ENCODE data around the gene MAGI2.
"Not testable (repeated sequence)": the region's sequence is repeated elsewhere in the genome, so short reads cannot be mapped to it uniquely, and the experiment has no call there.

MAGI2 gene

GRCh38 chr7:78350391-78350790 lies 1103.1 kb downstream of the MAGI2 start:
- Mint-ChIP-seq H3K4me1 (ENCODE audit: low read depth) (no peaks in the 10 kb centered on the region), H3K9me3 (no peaks in the 10 kb centered on the region), H3K36me3 (ENCODE audit: low read depth) (no peaks in the 10 kb centered on the region), H3K27me3 (no peaks in the 10 kb centered on the region), H3K4me3 (no peak overlapping the region), H3K27ac (no peak overlapping the region)
- DNase-seq = no peak

- no peaks in the 10 kb centered on the region for H3K36me3 Mint-ChIP-seq (ENCODE audit: low read depth)
- H3K9me3 Mint-ChIP-seq = no peaks in the 10 kb centered on the region
- no peaks in the 10 kb centered on the region for H3K4me1 Mint-ChIP-seq (ENCODE audit: low read depth)
- DNase-seq = no peak
- no peak overlapping the region for H3K4me3 Mint-ChIP-seq
- H3K27me3 Mint-ChIP-seq = no peaks in the 10 kb centered on the region
- no peak overlapping the region for H3K27ac Mint-ChIP-seq
These were observed 1106.6 kb downstream of the MAGI2 start for GRCh38 chr7:78346827-78347226.

GRCh38 chr7:78345979-78346378 lies 1107.5 kb downstream of the MAGI2 start:
- Mint-ChIP-seq H3K36me3 (ENCODE audit: low read depth) (no peaks in the 10 kb centered on the region), H3K27me3 (no peaks in the 10 kb centered on the region), H3K4me3 (no peak overlapping the region), H3K9me3 (no peaks in the 10 kb centered on the region), H3K27ac (no peak overlapping the region), H3K4me1 (ENCODE audit: low read depth) (no peaks in the 10 kb centered on the region)
- DNase-seq = no peak

- no peak overlapping the region for H3K27ac Mint-ChIP-seq
- no peaks in the 10 kb centered on the region for H3K27me3 Mint-ChIP-seq
- no peaks in the 10 kb centered on the region for H3K4me1 Mint-ChIP-seq (ENCODE audit: low read depth)
- no peak overlapping the region for H3K4me3 Mint-ChIP-seq
- no peaks in the 10 kb centered on the region for H3K36me3 Mint-ChIP-seq (ENCODE audit: low read depth)
- no peaks in the 10 kb centered on the region for H3K9me3 Mint-ChIP-seq
- no peak for DNase-seq
These were observed 1108.1 kb downstream of the MAGI2 start for GRCh38 chr7:78345293-78345911.

GRCh38 chr7:78334426-78334825 lies 1119.0 kb downstream of the MAGI2 start:
- Mint-ChIP-seq H3K27ac (no peak overlapping the region), H3K4me1 (ENCODE audit: low read depth) (no peaks in the 10 kb centered on the region), H3K36me3 (ENCODE audit: low read depth) (no peaks in the 10 kb centered on the region), H3K9me3 (no peaks in the 10 kb centered on the region), H3K27me3 (peaks cover 3% of the 10 kb centered on the region), H3K4me3 (no peak overlapping the region)
- DNase-seq = no peak

- H3K9me3 Mint-ChIP-seq = no peaks in the 10 kb centered on the region
- H3K27ac Mint-ChIP-seq = no peak overlapping the region
- H3K36me3 Mint-ChIP-seq (ENCODE audit: low read depth) = no peaks in the 10 kb centered on the region
- H3K4me3 Mint-ChIP-seq = no peak overlapping the region
- H3K27me3 Mint-ChIP-seq = peaks cover under 1% of the 10 kb centered on the region
- no peaks in the 10 kb centered on the region for H3K4me1 Mint-ChIP-seq (ENCODE audit: low read depth)
- no peak for DNase-seq
These were observed 1119.7 kb downstream of the MAGI2 start for GRCh38 chr7:78333530-78334425.

- Mint-ChIP-seq H3K9me3 (no peaks in the 10 kb centered on the region), H3K27me3 (no peaks in the 10 kb centered on the region), H3K27ac (no peak overlapping the region), H3K36me3 (ENCODE audit: low read depth) (no peaks in the 10 kb centered on the region), H3K4me3 (no peak overlapping the region), H3K4me1 (ENCODE audit: low read depth) (no peaks in the 10 kb centered on the region)
- DNase-seq = no peak
These were observed 1124.3 kb downstream of the MAGI2 start for GRCh38 chr7:78329001-78329655.

GRCh38 chr7:78327718-78328117 lies 1125.7 kb downstream of the MAGI2 start:
- Mint-ChIP-seq H3K4me1 (ENCODE audit: low read depth) (no peaks in the 10 kb centered on the region), H3K9me3 (no peaks in the 10 kb centered on the region), H3K4me3 (no peak overlapping the region), H3K36me3 (ENCODE audit: low read depth) (no peaks in the 10 kb centered on the region), H3K27me3 (no peaks in the 10 kb centered on the region), H3K27ac (no peak overlapping the region)
- no peak for DNase-seq

GRCh38 chr7:78326876-78327275 lies 1126.6 kb downstream of the MAGI2 start:
- Mint-ChIP-seq H3K36me3 (ENCODE audit: low read depth) (no peaks in the 10 kb centered on the region), H3K4me1 (ENCODE audit: low read depth) (no peaks in the 10 kb centered on the region), H3K9me3 (no peaks in the 10 kb centered on the region), H3K4me3 (no peak overlapping the region), H3K27me3 (no peaks in the 10 kb centered on the region), H3K27ac (no peak overlapping the region)
- DNase-seq = no peak

GRCh38 chr7:78326189-78326588 lies 1127.3 kb downstream of the MAGI2 start:
- no peaks in the 10 kb centered on the region for H3K36me3 Mint-ChIP-seq (ENCODE audit: low read depth)
- no peak overlapping the region for H3K27ac Mint-ChIP-seq
- no peaks in the 10 kb centered on the region for H3K4me1 Mint-ChIP-seq (ENCODE audit: low read depth)
- no peak for DNase-seq
- H3K27me3 Mint-ChIP-seq = no peaks in the 10 kb centered on the region
- H3K4me3 Mint-ChIP-seq = no peak overlapping the region
- H3K9me3 Mint-ChIP-seq = no peaks in the 10 kb centered on the region

GRCh38 chr7:78323118-78323517 lies 1130.3 kb downstream of the MAGI2 start:
- no peak overlapping the region for H3K4me3 Mint-ChIP-seq
- no peaks in the 10 kb centered on the region for H3K27me3 Mint-ChIP-seq

GRCh38 chr7:78322231-78322630 lies 1131.2 kb downstream of the MAGI2 start:
- not testable (repeated sequence) for H3K9me3 Mint-ChIP-seq; H3K27ac Mint-ChIP-seq; H3K27me3 Mint-ChIP-seq; H3K4me1 Mint-ChIP-seq (ENCODE audit: low read depth); DNase-seq; H3K4me3 Mint-ChIP-seq; H3K36me3 Mint-ChIP-seq (ENCODE audit: low read depth)

More at GRCh38 chr7:78323118-78323517, 1130.3 kb downstream of the MAGI2 start:
- no peaks in the 10 kb centered on the region for H3K36me3 Mint-ChIP-seq (ENCODE audit: low read depth)
- no peaks in the 10 kb centered on the region for H3K4me1 Mint-ChIP-seq (ENCODE audit: low read depth)
- no peak for DNase-seq
- no peaks in the 10 kb centered on the region for H3K9me3 Mint-ChIP-seq
- H3K27ac Mint-ChIP-seq = no peak overlapping the region

GRCh38 chr7:78317371-78317770 lies 1136.1 kb downstream of the MAGI2 start:
- no peak for DNase-seq
- H3K27me3 Mint-ChIP-seq = no peaks in the 10 kb centered on the region
- no peaks in the 10 kb centered on the region for H3K4me1 Mint-ChIP-seq (ENCODE audit: low read depth)
- H3K4me3 Mint-ChIP-seq = no peak overlapping the region
- no peaks in the 10 kb centered on the region for H3K36me3 Mint-ChIP-seq (ENCODE audit: low read depth)
- H3K9me3 Mint-ChIP-seq = no peaks in the 10 kb centered on the region
- H3K27ac Mint-ChIP-seq = no peak overlapping the region

GRCh38 chr7:78316110-78316509 lies 1137.4 kb downstream of the MAGI2 start:
- no peak overlapping the region for H3K4me3 Mint-ChIP-seq
- no peak overlapping the region for H3K27ac Mint-ChIP-seq
- DNase-seq = no peak
- no peaks in the 10 kb centered on the region for H3K9me3 Mint-ChIP-seq
- no peaks in the 10 kb centered on the region for H3K36me3 Mint-ChIP-seq (ENCODE audit: low read depth)
- H3K4me1 Mint-ChIP-seq (ENCODE audit: low read depth) = no peaks in the 10 kb centered on the region
- no peaks in the 10 kb centered on the region for H3K27me3 Mint-ChIP-seq

GRCh38 chr7:78315119-78315518 lies 1138.3 kb downstream of the MAGI2 start:
- H3K9me3 Mint-ChIP-seq = no peaks in the 10 kb centered on the region
- no peaks in the 10 kb centered on the region for H3K4me1 Mint-ChIP-seq (ENCODE audit: low read depth)
- H3K27ac Mint-ChIP-seq = no peak overlapping the region
- H3K4me3 Mint-ChIP-seq = no peak overlapping the region
- no peaks in the 10 kb centered on the region for H3K36me3 Mint-ChIP-seq (ENCODE audit: low read depth)
- H3K27me3 Mint-ChIP-seq = no peaks in the 10 kb centered on the region
- no peak for DNase-seq
